ENCODE data around the gene TARS1.
A peak's percentile ranks its signal among the peaks of the same experiment; 100 is the strongest.

Gene TARS1

DNA sequence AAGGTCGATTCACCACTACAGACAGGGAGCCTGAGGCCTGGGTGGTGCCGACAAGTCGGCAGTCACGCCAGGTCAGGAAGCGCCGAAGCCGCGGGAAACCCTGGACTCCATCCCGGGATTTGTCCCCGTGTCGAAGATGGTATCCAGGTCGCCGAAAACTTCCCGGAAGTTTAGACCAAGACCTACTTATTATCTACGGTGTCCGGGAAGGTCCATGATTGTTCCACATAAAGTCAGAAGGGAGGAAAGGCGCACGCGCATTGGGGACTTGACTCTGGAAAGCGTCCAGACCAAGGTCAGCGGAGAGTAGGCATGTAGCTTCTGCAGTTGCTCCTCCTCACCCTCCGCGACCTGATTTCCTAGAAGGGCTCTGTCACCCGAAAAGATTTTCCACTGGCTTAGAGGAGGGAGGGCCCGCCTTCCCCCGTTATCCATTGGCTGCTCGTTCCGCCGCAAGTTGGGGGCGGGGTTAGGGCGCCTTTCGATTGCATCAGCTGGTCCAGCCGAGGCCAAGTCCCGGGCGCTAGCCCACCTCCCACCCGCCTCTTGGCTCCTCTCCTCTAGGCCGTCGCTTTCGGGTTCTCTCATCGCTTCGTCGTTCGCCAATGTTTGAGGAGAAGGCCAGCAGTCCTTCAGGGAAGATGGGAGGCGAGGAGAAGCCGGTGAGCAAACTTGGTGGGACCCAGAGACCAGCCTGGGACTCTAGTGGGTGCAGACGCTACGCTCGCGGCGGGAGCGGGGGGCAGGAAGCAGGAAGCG lies at the start of gene TARS1:
Gene TARS1 (plus strand): TSS at position 484 of the 759 bp plus-strand sequence. CDS start 122 bp downstream, at position 606.
- peak; percentile 95 for DNase-seq

DNA sequence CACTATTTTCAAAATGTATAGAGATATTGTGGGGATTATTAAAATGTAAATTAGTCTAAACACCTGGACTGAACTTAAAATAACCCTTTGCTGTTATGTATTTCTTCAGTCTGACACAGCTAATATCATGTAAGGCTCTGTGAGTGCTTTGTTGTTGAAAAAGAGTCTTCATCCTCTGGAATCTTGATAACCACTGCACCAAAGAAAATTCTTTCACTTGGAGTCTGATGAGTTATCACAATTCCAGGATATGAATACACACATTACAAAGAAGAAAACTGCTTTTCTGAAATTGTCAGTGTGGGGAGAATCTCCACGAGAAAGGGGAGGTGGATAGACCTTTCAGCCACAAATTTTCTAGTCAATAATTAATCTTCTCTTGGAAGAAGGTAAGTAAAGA lies 42.3 kb upstream of the TARS1 start:
- no peak for DNase-seq

DNA sequence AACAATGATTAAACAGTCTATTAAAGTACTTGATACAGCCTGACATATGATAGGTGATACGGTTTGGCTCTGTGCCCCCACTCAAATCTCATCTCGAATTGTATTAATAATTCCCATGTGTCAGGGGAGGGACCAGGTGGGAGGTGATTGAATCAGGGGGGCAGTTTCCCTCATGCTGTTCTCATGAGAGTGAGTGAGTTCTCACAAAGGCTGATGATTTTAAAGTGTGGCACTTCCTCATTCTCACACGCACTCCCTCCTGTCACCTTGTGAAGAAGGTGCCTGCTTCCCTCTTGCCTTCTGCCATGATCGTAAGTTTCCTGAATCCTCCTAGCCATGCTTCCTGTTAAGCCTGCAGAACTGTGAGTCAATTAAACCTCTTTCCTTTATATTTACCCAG lies 40.1 kb upstream of the TARS1 start:
- no peak for DNase-seq

DNA sequence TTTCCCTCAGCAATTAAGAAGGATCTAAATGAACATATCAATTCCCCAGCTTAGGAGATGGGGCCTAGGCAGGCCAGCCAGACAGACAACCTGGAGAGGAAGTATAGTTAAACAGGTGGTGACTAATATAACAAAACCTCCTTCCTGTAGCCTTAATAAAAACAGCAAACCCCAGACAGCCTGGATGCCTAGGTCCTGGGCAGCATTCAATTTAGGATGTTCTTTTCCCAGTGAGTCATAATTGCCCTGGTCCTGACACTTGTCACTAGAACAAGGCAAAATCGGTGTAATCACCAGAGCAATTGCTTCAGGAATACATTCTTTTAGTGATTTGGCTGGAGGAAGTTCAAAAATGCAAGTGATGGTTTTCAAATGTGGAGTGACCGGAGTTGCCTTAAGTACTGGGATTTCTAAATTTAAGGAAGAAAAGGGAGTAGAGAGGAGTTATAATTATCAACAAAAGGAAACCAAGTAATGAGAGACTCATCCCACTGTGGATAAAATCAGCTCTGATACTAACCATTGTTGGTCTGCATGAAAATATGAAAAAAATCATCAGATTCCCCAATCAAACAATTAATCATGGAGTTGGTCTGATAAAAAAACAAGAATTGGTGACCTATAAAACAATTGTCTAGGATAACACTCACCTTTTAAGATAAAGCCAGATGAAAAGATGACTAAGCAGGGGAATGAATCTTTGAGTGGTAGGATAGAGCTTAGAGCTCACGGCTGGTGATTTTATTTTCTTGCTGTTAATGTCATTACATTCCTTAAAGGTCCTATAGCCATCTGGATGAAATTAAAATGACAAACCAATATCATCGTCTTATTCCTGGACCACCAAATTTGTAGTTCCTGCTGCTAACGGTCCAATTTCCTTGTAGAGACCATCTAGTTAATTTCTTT lies 39.0 kb upstream of the TARS1 start:
- no peak for DNase-seq

DNA sequence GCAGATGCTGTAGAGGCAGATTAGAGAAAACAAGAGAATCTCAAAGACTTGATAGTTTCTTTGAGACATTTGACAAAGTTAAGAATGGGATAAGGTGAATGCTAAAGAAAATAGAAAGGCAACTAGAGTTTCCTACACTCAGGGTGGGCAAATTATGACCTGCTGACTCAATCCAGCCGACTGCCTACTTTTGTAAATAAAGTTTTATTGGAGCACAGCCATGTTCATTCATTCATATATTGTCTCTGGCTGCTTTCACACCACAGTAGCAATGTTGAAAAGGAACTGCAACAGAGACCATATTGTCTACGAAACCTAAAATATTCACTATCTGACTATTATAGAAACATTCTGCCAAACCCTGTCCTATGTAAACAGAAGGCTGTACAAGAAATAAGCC lies 37.6 kb upstream of the TARS1 start:
- DNase-seq = no peak

DNA sequence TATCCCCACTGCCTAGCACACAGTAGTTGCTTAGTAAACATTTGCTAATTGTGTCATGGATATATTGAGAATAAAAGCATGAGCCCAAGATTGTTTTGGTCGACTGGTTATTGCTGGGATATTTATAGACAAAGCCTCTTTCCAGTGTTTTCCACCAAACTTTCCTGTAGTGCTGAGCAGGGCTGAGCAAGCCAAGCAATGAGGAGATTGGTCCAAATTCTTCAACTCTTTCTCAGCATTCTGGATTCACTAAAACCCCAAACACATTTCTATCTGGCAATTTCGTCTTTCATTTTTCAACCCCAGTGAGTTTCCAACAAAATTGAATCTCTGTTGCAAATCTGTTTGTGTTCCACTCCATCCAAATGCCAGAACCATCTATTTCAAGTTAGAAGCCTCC lies 31.9 kb upstream of the TARS1 start:
- DNase-seq = no peak

DNA sequence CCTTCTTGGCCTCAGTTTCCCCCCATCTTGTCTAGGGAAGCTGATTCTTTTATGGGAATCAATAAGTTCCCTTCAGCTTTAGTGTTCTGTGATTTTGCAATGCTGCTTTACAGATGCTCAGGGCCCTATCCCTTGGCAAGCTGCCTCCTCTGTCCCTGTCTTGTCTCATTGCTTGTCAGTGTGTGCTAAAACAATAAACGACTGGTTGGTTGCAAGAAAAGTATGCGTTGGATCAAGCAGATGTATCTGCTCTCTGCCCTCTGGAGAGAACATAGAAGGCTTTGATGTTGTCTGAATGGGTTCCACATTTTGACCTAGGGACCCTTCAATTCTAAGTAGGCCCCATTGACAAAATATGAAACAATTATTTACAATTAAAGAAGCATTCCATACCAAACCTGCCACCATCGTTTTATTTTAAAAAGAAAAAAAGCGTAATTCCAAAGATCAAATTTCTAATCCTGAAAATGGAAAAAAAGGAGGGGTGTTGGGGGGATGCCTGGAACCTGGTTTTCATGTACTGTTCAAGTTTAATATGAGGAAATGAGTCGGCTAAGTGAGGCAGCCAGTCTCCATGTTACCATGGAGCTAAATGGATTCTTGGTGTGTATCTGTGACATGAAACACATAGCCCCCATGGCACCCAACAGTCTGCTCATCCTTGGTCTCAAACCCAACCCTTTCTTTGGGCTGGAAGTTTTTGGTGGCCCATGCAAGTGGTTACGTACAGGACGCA lies 31.2 kb upstream of the TARS1 start:
- DNase-seq = no peak

DNA sequence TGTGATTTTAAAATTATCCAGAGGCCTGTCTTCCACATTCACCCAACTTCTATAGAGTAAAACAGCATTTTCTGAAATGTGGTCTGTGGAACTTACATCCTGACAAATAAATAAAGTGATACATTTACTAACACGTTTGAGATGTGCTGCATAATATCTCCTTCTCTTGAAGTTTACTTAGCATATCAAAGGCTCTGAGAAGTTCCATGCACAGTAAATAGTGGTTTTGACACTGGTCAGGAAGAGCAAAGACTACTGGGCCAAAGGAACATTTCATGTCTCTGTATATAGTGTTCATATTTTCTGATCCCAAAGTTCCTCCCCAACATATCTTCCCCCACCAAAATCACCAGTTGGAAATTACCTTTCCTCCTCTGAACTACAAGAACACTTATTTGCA lies 30.5 kb upstream of the TARS1 start:
- DNase-seq = no peak

DNA sequence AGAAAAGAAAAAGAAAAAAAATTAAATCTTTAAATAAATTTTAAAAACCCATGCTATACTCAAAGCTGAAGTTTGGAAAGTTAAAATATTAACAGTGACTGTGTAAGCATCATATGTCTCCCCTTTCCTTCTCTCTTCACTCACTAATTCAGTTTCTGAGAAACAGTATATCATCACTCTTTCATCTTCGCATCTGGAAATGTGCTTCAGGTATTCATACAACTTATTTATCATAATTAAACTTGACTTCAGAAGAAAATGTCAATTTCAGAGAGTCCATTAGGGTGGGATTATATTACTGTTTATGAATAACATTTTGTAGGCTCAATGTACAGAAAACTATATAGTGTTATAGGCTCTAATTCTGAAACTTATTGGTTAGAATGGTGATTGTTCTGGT lies 29.3 kb upstream of the TARS1 start:
- no peak for DNase-seq

DNA sequence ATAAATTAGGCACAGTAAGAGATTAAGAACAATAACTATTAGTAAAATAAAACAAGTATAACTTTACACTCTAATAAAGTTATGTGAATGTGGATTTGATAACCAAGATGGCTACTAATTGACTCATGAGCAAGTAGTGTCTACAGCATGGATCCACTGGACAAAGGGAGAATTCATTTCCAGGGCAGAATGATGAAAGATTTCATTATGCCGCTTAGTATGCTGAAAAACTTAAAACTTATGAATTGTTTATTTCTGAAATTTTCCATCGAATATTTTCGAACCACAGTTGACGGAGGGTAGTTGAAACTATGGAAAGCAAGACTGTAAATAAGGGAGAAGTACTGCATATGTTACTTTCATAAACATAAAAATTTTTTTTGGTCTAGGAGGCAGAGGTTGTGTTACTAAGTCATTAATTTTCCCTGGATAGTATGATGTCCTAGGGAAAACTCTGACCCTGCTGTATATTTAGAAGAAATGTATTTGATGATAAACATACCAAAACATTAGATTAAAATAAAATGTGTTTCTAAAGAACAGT lies 24.9 kb upstream of the TARS1 start:
- no peak for DNase-seq

DNA sequence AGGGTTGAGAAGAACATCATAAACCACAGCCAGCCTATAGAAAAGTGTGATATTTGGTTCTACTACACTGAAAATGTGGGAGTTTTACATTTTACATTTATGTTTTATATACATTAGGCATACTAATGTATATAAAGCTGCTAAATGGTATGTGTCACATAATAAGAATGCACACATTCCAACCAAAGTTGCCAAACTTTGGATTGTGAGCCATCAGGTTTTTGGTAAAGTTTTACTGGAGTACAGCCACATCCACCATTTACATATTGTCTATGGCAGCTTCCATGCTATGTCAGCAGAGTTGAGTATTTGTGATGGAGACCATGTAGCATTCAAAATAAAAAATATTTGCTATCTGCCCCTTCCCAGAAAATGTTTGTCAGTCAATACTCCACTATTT lies 23.1 kb upstream of the TARS1 start:
- DNase-seq = no peak

DNA sequence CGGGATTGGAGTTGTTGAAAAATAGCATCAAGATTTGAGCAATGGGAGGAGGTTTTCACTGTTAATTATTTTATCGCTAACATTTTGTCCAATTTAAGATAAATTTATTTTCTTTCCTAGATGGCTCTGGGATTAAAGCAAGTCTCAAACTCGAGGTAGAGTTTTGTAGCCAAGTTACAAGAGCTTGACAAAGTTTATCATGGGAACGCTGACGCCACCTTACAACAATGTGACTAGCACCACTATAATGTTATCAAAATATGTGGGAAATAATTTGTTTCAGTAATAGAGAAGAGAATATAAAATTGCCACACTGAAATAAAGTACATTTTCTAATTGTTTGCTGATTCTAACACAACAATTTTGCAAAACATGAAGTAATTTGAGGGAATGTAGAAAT lies 19.8 kb upstream of the TARS1 start:
- DNase-seq = no peak

DNA sequence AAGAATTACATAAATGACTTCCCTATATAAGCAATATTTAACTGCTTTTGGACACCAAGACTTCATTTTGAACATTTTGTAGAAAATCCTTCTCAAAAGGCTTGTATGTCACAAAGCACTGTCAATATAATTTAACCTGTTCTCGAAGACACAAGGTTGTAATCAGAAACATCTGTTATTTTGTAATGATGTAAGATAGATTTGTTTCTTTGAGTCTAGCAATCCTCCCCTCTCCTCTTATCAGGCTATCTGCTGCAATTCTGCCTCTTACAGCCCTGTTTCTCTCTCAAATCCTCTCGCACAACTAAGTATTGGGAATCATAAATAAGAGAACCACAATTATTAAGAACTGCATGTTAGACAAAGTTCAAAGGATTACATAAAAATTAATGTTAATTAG lies 18.6 kb upstream of the TARS1 start:
- no peak for DNase-seq

DNA sequence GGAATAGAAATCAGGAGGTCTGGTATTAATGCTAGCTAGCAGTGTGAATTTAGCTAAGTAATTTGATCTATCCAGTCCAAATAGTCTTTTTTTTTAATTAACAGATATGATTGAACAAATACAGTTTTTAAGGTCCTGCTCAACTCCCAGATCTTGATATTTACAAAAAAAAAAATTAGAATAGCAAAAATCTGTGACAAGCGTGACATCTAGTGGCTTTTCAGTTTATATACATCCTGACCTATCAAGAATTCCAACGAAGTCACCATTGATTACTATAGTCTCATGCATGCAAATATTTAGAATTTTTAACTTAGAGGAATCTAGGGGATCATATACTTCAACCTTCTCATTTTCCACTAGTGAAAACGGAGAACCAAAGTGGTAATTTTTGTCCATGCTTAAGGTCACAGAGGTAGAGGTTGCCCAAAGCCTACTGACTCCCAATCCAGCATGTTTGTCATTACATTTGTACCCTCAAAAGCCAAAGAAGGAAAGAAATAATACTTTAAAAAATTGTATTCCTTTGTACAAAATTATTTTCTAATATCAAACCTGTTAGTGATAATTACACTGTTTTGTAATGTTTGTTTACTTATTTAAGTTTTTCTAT lies 17.6 kb upstream of the TARS1 start:
- no peak for DNase-seq

DNA sequence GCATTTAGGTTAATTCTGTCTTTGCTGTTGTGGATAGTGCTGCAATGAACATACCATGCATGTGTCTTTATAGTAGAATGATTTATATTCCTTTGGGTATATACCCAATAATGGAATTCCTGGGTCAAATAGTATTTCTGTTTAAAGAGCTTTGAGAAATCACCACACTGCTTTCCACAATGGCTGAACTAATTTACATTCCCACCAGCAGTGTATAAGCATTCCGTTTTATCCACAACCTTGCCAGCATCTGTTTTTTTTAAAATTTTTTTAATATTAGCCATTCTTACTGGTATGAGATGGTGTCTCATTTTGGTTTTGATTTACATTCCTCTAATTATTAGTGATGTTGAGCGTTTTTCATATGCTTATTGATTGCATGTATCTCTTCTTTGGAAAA lies 15.5 kb upstream of the TARS1 start:
- DNase-seq = no peak

DNA sequence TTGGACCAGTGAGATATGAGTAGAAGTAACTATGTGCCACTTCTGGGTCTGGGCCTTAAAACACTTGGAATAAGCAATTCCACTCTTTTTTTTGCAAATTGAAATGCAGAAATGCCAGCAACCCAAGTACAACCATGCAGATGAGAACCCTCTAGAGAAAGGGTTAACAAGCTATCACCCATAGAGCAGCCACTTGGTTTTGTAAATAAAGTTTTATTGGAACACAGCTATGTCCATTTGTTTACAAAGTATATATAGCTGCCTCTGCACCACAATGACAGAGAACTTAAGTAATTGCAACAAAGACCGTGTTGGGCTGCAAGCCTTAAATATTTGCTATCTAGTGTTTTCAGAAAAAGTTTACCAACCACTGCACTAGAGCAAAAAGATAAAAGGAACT lies 9.8 kb upstream of the TARS1 start:
- no peak for DNase-seq

DNA sequence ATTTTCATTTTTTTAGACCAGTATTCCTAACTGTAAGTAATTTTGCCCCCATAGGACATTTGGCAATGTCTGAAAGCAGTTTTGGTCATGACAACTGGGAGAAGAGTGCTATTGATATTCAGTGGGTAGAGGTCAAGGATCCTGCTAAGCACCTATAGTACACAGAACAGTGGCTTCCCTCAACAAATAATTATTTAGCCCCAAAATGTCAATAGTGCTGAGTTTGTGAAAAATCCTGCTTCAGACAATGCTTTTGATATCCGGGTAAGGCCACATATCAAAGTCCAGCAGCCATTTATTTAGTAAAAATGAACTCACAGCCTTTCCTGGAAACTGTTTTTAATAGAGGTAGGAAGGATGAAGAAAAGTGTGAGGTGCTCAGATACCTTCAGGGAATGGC lies 8.1 kb upstream of the TARS1 start:
- DNase-seq = no peak

DNA sequence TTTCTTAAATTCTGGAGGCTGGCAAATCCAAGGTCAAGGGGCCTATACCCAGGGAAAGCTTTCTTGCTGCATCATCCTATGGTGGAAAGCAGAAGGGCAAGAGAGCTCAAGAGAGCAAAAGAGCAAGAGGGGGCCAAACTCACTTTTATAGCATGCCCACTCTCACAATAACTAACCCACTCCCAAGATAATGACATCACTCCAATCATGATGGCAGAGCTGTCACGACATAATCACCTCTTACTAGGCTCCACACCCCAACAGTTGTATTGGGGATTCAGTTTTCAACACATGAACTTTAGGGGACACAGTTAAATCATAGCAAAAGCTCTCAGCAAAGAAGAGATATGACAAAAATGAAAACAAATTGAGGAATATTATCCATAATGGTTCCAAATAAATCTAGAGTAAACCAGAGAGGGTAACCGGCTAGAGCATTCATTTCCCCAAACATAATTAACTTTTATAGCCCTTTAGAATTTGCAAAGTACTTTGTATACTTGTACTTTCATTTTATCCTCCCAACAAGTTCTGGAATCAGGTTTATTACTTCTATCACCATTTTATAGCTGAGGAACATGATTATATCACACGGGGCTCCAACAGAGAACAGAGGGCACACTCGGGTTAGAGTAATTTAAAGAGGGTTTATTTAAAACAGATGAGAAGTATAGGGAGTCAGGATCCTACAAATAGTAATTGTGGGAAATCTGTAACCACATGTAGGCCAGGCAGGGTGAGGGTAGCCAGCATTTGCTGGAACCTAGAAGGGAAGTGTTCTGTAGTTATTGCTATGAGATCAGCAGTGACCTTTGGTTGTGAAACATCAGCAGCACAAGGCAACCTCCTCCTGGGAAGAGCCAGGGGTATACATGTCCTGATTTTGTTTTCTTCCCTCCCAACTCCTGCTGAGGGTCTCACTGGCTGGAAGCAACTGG lies 7.2 kb upstream of the TARS1 start:
- DNase-seq = no peak

DNA sequence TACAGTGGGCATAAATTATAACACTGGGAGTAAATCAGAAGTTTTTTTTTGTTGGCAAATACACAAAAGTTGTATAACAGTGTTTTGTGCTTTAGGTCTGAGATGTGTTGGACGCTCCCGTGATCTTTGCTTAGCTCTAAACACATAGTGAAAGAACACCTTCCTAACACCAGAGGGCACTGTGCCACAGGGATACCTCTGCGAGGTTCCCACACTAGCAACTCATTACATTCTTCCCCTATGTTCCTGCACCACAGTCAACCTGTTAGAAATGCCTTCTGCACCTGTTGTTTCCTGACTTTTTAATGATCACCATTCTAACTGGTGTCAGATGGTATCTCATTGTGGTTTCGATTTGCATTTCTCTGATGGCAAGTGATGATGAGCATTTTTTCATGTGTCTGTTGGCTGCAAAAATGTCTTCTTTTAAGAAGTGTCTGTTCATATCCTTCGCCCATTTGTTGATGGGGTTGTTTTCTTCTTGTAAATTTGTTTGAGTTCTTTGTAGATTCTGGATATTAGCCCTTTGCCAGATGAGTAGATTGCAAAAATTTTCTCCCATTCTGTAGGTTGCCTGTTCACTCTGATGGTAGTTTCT lies 4.8 kb upstream of the TARS1 start:
- DNase-seq = peak; percentile 76

DNA sequence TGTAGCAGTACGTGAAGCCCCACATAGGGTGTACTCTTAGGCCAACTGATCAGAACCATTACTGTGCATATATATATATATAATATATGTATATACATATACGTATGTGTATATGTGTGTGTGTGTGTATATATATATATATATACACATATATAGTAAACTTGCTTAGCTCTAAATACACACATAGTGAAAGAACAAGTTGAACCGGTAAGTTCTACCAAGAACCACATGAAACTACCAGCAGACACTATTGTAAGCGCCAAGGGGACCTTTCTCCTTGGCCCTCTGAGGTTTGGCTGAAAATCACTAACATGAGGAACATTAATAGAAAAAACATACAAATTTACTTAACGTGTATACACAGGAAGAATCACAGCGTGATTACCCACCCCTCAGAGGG lies 1.8 kb upstream of the TARS1 start:
- no peak for DNase-seq

DNA sequence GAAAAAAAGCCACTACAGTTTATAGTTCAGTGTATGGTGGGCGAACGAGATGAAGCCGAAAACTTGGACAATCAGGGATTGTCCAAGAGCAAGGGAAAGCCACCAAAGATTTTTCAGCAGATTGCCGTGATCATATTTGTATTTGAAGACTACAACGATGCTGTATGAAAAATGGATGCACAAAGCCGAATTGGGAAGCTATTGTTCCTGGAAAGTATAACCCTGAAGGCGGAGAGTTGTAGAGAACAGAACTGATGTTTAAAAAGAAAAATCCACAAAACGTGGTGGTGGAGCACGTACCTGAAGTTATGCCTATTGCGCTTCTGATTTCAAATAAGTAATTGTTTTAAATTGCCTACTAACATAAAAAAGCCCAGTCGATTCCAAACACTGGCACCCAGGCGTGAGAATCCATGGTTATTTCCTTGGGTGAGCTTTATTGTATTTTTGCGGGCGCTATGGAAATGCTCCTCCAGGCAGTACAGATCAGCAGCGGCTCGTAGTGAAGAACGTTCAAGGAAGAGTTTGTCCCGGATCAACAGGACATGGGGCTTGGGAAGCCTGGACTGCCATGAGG lies 772 bp upstream of the TARS1 start:
- DNase-seq = no peak

All from CD4-positive, alpha-beta T cell treated with Interleukin-17A for 4 hours (primary cell).